COLO668 (cell line): ENCODE results near the gene PLCH2.
A peak's percentile ranks its signal among the peaks of the same experiment; 100 is the strongest.

Experiments used
- DNase-seq: peaks from one replicate; lab custom pipeline; 2025; ENCODE audit not compliant: unreplicated experiment; lab: John Stamatoyannopoulos, UW

PLCH2 gene

DNA sequence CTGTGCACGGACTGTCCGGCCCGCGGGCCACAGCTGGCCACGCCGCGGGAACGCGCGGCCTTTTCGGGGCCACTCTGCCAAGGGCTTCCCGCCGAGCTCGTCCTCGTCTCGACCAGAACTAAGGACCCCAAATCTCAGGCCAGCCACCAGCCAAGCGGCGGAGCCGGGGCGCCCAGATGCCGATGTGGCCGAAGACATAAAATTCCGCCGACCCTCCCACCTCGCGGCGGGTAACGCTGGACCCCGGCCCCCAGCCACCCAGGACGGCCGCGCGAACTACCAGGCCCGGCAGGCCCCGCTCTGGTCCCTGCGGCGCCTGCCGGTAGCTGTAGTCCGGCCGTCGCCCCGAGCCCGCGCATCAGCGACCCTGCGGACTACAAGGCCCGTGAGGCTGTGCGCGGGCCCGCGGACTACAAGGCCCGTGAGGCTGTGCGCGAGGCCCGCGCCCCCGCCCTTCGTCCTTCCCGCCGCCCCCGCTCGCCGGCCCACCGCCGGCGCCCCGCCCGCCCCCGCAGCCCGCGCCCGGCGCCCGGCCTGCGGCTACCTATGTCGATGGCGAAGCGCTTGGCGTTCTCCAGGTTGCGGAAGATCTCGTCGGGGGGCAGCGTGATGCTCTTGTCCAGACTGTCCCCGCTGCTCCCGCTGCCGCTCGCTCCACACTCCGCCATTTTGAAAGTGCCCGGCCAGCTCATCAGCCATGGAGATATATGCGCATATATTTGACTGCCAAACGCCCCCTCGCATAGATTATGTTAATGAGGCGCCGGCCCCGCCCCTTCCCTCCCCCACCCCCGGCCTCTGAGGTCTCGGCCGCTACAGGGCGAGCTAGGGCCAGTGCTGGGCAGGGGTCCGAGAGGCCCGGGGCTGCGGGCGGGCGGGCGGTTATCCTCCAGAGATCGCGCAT, 50.1 kb downstream of the PLCH2 start, which contains the start of gene PANK4:
TSS of gene PANK4 (minus strand) at position 677 of the 904 bp plus-strand sequence. CDS start at position 668, 9 bp downstream.
- DNase-seq, result peak; percentile 100

DNA sequence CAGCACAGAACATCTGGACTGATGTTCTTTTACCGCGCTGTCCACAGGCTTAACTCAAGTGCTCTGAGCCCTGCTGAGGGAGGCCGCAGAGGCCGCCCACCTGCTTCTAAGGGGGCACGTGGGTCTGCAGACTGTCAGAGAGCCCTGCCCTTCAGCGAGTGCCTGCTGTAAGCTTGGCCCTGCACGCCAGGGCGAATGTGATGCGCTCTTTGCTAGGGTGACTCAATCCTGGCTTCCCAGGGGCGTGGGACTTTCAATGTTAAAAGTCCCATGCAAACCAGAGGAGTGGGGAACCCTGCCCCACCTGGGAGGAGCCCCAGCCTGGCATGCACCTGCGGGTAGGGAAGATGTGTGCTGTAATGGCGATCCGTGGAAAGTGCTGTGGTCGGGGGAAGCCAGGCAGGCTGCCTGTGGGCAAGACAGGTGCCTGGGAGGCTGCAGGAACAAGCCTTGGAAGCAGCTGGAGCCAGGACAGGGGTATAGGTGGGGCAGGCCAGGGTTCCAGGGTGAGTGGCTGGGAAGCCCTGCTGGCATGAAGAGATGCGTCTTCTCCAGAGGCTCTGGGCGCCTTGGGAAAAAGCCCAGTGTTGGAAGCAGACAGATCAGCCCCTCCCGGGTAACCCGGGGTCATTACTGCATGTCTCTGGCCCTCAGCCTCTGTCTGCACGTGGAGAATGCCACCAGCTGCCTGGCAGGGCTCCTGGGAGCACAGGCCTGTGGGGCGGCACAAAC, 50.9 kb downstream of the PLCH2 start:
- DNase-seq, result peak; percentile 78

DNA sequence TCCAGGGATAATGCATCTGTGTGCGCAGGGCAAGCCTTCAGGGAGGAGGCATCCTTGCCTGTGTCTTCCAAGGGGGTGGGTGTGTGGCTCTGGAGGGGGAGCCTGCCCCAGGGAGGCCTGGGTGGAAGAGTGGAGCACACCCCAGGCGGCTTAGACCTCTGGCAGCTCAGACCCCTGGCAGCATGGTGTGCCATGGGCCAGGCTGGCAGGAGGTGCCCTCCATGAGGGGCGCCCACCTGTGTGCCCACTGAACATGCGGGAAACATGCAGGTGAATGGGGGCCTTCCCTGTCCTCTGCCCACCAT, 51.4 kb downstream of the PLCH2 start:
- no peak for DNase-seq

DNA sequence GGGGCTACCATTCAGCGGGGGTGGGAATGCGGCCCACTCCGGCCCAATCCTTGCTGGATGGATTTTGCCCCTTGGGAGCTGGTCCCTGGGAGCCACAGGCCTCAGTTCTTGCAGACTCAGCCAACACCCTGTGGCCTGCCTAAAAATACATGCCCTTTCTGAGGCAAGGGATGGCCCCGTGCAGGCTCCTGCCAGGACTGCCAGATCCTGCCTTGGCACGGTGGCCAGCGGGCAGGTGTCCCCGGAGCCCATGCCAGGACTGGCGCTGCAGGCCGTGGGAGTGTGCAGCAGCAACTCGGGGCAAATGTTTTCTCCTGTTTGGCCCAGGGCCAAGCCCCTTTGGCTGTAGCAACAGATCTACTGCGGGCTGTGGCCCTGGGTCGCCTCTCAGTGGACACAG, 51.9 kb downstream of the PLCH2 start:
- DNase-seq, result peak; percentile 55

DNA sequence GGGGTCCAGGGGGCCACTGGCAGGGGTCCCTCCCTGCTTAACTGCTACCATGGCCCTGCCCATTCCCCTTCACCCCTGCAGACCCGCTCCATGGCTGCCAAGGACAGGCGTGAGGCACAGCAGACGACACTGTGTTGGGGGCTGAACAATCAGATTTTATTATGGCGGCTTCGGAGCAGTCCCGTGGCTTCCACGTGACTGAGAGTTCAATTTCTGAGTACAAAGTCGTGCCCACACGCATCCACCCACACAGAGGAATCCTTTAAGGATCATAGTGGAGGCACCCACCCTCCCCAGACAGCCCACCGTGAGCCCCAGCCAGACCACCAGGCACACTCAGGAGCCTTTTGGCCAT, 52.5 kb downstream of the PLCH2 start:
- no peak for DNase-seq

DNA sequence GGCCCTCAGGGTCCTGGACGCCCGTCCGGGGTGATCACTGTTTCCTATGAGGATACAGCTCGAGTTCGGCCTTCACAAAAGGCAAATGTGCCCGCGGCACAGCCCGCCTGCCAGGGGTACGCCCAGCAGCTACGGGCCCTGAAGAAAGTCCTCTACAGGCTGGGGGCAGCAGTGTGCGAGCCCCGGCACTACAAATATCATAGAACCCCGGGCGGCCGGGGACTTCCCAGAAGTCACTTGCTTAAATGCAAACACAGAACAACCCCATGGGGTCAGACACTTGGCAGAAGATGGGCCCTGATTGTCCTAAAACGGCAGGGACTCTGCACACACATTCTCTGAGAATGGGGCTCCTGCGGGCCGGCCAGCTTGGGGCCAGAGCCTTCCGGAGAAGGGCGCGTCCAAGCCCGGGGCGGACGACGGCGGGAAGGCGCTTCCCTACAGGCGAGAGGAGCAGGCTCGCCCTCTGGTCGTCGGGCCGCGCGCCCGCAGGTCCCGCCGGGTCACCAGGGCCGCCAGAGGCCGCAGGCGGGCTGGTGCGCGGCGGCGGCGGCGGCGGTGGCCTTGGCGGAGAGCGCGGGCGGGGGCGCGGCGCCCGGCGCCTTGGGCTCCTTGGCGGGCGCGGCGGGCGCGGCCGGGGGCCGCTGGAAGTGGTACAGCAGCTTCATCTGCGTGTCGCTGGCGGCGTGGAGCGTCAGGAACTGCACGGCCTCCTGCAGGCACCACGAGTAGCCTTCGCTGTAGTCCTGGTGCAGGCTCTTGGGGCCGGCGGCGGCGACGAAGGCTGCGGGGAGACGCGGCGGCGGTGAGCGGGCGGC, 53.1 kb downstream of the PLCH2 start:
- peak; percentile 75 for DNase-seq

DNA sequence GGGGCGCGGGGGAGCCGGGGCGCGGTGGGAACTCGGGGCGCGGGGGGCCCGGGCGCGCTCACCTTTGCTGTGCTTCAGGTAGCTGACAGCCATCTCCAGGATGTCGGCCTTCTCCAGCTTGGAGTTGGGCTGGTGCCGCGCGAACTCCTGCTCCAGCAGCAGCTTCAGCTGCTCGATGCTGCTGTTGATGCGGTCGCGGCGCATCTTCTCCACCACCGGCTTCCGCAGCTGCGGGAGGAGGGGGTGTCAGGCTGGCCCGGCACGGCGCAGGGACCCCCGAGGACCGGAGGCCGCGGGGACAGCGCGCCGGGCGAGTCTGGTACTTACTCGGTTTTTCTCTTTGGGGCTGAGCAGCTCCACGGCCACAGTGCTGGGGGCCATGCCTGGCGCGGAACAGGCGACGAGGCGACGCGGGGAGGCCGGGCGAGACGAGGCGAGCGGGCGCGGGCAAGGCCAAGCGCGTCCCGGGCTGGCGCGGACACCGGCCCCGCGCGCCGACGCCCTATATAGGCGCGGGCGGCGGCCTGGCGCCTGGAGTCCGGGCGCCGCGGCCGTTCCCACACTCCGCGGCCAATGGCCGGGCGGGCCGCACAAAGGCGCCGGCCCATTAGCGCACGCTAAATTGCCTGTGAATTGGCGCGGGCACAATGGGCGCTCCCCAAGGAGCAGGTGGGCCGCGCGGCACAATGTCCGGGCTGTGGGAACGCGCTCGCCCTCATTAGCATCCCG, 53.9 kb downstream of the PLCH2 start, which contains the start of gene HES5:
TSS of gene HES5 (minus strand) at position 480 of the 729 bp plus-strand sequence. CDS start at position 381, 99 bp downstream.
- peak; percentile 93 for DNase-seq

DNA sequence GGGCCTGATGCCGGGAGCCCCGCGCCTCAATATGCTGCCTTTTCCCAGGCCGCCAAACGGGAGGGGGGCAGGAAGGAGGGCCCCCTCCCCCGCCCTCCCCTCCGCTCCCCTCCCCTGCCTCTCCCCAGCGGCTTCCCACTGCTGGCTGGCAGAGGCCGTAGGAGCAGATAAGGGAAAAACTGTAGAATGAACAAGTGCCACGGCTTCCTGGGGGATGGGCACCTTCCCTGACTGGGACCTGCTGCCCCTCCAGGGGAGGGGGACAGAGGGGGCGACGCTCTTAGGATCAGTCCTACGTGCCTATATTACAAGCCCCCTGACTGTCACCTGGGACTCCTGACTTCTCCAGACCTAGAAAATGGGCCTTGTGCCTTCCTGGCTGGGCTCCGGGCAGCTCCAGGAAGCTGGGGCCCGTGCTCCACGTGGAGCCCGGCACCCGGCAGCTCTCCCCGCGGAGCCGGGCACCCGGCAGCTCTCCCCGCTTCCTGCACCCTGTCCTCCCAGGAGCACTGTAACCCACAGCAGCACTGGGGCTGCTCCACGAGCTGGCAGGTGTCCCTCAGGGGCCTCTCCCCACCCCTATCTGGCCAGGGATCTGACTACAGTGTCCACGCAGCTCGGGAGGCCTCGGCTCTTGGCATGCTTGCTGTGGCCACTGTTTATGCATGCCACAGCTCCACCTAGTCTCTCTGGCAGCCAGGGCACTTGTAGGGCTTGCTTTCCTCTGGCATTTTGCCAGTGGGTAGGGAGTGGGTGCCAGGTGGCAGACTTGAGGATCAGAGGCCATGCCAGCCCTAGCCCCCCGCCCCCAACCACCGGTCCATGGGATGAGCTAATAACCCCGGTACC, 54.6 kb downstream of the PLCH2 start:
- DNase-seq, result peak; percentile 86

DNA sequence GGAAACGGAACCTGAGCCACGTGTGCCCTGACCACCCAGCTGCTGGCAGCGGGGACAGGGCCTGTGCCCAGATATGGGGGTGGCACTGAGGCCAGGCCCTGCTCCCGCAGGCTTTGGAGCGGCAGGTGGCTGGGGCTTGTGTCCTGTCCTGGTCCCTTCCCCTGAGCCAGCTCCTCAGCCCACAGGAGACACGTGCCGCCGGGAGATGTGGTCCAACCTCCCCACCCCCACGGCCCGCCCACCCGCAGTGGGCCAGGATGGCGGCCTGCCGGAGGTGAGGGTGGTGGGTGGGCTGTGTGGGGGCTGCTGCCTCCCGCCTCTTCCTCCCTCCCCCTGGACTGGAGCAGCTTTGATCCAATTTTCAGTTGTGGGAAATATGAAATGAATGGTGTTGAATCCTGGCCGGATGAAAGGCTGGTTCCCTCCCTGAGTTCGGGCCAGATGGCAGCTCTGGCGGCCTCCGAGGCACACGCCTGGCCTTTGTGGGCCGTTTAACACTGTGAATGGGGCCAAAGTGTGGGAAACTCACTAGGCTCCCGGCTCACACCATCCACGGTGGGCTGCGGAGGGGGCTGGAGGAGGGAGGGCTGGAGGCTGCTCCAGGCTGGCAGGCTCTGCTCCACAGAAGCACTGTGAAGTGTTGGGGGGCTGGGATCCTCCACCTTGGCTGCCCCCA, 56.5 kb downstream of the PLCH2 start:
- DNase-seq, result no peak

DNA sequence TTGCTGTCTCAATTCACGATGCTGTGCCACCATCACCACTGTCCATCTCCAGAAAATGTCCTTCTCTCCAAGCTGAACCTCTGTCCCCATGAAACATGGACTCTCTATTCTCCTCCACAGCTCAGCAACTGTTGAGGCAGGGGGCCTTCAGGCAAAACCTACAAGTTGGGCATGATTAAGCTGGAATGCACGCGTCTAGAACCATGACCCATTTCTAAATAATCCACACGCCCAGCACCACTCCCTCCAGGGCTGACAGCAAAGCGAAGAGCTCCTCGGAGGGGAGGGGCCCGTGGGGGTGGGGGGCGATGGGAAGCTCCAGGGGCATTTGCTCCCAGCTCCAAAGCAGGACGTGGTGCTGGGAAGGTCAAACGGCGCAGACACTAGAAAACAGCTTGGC, 57.3 kb downstream of the PLCH2 start:
- no peak for DNase-seq

DNA sequence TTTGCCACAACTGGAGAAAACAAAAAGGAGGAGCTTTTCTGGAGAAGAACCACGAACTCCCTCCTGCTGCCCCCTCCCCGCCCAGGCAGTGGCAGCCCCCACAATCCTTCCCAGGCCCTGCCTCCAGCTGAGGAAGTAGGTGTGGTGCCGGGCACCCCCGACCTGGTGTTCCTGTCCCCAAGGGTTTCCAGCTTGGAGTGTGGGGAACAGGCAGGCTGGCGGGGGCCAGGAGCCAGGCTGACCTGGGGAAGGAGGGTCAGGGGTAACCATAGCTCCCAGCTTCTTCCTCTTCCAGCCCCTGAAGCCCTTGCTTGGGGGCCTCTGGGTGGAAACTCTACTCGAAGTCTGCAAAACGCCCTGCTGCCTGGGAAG, 58.2 kb downstream of the PLCH2 start:
- no peak for DNase-seq

DNA sequence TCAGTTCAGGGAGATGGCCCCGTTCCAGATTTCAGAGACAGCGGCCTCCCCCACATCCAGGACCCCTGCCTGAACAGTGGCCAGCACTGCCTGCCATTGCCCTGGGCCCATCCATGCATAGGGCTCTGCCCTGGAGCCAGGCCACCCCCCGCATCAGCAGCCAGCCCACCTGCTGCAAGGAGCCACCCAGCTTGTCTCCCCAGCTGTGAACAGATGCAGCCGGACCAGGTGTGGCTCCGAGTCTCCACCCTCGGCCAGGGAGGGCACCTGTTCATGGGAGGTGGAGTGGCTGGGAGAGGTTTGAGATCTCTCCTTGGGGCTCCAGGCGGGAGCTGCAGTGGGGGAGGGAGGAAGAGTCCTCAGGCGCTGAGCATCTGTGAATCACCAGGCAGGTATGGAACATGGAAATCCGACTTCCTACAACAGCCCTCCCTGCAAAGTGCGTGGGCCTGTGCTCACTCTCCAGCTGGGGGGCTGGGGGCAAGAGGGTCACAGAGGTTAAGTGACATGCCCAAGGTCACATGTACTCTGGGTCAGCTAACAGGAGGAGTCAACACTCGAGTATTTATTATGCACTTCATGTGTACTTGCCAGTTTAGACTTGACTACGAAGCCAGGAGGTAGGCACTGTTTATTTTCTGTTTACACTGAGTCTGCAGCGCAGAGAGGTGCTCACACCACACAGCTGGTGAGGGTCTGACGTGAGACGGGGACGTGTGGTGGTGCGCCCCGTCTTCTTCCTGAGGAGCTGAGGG, 58.8 kb downstream of the PLCH2 start:
- DNase-seq, result peak; percentile 98

DNA sequence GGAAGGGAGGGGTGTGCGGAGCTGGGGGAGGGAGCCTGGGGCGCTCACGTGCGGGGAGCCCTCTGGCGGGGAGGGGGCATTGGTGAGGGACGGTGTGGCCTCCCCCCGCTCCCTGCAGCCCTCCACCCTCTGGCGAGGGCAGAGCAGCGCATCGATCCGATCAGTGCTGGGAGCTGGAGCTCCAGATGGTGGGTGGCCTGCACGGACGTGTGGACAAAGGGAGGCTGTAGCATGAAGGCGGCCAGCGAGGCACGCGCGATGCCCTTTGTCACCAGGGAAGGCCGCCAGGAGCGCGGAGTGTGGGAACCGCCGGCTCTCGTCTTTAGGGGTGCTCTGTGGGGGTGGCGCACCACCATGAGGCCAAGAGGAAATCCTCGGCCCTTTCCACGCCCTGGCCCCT, 59.4 kb downstream of the PLCH2 start:
- peak; percentile 87 for DNase-seq

DNA sequence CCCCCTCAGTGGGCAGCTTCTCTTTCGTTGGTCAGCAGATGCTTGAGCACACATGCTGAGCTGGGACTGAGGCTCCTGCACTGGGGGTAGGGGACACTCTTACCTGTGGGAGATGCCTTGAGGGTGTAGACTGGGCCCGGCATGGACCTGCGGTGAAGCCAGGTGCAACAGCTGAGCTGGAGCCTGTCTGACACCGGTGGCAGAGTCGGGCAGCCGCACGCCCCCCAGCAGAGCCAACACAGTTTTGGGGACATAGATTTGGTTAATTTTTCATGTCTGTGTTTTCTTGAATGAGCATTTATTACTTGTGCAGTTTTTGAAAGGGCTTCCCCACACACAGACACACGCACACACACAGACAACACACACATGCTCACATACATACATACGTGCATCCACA, 59.9 kb downstream of the PLCH2 start:
- DNase-seq, result peak; percentile 45

DNA sequence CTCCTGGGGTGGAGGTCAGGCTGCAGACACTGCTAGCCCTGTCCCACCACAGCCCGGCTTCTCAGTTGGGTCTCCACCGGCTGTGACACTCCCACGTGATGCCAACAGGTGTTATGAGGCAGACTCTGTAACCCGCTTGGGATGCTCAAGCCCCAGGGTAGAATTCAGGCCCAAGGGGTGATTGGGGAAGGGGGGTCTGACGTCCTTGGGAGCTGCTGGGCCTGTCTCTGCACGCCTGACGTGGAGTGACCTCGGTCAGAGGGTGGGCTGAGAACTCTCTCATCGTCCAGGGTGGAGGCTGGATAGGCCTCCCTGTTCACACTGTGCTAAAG, 61.7 kb downstream of the PLCH2 start:
- peak; percentile 70 for DNase-seq

DNA sequence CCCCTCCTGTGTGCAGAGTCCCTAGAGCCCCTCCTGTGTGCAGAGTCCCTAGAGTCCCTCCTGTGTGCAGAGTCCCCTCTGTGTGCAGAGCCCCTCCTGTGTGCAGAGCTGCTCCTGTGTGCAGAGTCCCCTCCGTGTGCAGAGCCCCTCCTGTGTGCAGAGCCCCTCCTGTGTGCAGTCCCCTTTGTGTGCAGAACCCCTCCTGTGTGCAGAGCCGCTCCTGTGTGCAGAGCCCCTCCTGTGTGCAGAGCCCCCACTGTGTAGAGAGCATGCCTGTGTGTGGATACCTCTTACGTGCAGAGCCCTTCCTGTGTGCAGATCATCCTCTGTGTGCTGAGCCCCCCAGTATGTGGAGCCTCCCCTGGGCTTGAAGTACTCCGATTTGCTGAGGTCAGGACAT, 62.3 kb downstream of the PLCH2 start:
- DNase-seq, result no peak

DNA sequence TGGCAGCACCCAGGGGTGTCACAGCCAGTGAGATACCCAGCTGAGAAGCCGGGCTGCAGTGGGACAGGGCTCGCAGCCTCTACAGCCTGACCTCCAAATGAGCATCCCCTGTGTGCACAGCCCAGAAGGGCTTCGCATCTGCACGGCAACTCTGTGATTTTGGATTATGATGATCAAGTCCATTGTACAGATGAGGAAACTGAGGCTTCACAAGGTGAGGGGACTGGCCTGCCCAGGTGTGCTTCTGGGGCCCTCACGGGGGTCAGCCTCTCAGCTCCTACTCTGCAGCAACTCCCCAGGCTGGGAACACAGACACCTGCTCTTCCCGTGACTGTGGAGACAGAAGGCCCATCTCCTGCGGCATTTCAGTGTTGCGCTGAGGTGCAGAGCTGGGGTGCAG, 62.8 kb downstream of the PLCH2 start:
- DNase-seq, result no peak

DNA sequence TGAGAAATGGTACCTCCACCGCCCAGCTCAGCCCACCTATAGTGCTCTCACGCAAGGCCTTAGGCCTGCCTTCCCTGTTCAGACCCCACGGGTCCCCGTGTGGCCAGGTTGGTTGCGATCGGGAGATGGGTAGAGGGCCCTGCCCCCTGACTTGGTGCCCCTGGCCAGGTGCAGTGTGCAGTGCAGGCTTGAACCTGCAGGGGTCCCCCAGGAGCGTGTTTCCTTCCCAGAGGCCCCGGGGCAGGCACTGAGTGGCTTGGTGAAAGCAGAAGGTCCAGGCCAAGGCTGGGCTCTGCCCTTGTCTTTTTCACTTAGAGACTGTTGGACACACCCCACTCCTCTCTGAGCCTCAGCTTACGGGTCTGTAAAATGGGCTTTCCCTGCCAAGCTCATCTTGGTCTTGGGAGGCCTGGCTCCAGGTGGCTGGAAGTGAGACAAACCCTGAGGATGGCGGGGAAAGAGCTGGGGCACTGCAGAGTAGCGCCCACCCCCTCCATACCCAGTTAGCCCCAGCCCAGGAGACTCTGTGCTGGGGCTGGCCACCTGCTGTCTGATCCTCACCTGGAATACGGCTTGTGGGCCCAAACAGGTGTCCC, 63.3 kb downstream of the PLCH2 start:
- DNase-seq, result peak; percentile 56
